GM19397 (cell line): ENCODE results near the gene FKBP2.

ENCODE experiments used
- ATAC-seq: cut with Tn5 transposase; IDR thresholded peaks from one replicate; pipeline ENCODE4 v1.9.1; 2021; ENCODE audit warnings: mild to moderate bottlenecking, moderate library complexity; ENCODE audit not compliant: unreplicated experiment

FKBP2 gene

GRCh38 chr11:64246871-64247728, 6.2 kb downstream of the FKBP2 start, which contains the start of gene PPP1R14B:
TSS of gene PPP1R14B (minus strand) at chr11:64246943. CDS start at chr11:64246673, 270 bp downstream.
- ATAC-seq, result peak; percentile 35

DNA sequence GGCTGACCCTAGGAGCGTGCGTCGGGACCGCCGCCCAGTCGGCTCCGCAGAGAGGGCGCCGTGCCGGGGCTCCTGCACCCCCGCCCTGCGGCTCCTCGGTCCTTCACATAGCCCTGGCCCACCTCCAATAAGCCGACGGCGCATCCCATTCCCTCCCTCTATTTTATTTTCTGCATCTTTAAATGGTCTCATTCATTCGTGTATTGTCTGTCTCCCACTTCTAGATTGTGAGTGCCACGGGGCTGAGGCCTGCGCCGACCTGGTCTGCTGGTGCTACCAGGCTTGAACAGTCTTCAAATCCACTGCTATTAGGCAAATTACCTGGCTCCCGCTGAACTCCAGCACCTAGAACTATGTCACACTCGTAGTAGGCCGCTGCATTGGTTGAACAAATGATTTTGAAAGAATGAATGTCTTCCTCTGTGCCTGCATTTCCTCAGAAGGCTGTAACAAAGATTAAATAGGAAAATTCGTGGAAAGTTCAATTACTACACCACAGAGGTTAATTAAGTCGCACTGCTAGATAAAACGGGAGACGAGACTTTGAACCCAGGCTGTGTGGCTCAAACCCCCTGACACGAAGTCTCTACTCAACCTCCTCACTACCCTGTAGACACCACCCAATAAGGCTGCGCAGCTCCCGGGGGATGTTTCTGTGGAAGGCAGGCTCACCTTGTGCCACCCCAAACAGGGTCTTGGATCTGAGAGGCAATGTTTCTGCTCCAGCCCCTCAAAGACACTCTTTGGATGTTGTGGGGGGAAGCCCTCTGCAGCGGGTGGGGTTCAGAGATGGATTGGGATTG, 7.0 kb downstream of the FKBP2 start:
- ATAC-seq, result no peak

DNA sequence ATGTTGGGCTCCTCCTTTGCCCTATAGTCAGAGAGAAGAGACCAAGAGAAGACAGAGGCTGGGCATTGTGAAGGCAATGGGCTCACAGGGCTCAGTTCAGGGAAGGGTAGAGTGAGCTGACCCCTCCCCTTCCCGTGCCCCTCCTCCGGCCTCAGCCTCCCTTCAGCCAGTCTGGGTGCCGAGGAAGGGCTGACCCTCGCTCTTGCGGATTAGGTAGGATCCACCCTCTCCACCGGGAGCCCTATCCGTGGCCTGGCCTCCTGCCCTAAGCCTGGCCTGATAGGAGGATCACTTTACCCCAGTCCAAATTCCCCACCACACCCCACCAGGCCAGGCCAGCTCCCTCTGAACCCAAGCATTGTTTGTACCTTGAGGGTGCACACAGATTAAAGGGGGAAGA, 7.7 kb downstream of the FKBP2 start:
- ATAC-seq, result no peak

GRCh38 chr11:64249038-64249437, 8.1 kb downstream of the FKBP2 start:
- no peak for ATAC-seq

DNA sequence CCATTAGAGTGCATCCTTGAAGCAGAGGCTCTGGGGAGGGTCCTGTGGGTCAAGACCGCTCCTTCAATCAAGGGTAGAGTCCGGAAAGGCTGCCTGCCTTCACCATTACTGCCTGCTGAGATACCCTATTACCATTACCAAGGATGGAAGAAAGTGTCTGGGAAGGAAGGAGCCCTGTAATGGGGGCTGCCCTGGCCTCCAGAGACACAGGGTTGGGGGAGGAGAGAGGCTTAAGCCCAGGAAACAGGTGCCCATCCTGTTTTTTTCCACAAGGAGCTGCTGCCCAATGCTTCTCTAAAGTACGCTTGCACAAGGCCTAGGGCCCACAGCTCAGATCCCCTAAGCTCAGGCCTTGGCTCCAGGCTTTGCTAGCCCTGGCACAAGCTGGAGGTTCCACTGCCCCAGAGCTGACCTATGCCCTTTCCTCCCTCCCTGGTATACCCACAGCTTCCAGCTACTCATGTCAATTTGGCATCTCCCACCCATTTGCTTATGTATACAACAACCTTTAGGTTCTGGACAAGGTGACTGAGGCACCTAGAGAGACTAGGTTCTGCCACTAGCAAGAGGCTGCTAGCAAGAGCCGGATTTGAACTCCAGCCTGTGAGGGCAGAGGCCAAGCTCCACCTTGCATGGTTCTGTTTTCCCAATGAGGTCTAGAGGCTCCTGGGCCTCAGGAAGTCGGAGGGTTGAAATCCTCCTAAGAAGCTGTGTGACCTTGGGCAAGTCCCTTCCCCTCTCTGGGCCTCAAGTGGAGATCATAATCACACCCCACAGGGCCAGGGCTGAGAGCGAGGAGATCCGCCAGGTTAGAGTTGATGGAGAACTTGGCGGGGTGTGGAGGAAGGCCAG, 8.9 kb downstream of the FKBP2 start:
- ATAC-seq, result no peak

DNA sequence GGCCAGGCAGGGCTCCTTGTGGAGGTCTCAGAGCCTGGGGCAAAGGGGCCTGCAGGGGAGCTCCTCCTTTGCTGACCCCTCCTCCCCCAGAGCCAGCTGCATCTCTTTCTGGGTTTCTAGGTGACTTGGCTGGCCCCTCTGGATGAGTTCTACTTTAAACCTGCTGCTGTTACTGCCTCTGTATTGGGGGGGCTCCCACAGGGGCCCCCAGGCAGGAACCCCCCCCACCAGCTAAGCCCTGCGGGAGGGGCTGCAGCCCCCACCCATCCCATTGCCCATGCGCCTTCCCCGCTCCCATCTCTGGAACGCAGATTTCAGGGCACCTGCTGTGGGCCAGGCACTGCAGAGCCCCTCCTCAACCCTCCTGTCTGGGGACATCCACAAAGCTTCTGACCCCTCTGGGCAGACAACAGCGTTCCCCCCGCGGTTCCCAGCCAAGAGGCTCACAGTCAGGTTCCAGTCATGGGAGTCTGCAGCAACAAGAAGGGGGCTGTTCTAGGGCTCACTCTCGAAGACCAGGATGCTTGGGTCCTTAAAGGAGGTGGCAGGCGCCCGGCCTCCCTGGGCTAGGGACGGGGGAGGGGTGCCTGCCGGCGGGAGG, 9.6 kb downstream of the FKBP2 start:
- no peak for ATAC-seq

- ATAC-seq, result peak; percentile 43
Measured at GRCh38 chr11:64251016-64251752, 10.3 kb downstream of the FKBP2 start, which contains the start of gene PLCB3. TSS of gene PLCB3 (plus strand) at chr11:64251530. CDS start at chr11:64251650, 120 bp downstream.

DNA sequence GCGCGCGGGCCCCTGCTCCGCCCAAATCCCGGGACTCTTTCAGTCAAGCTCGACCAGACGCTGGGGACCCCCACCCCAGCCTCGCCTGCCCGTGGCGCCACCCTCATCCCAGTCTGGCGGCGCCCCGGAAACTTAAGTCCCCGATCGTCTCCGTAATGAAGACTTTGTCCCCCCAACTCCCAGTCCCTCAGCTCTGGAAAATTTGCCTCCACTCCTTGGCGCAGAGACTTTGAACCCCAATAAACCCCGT, 10.8 kb downstream of the FKBP2 start:
- no peak for ATAC-seq

GRCh38 chr11:64252003-64252872, 11.3 kb downstream of the FKBP2 start:
- no peak for ATAC-seq

GRCh38 chr11:64253043-64253442, 12.1 kb downstream of the FKBP2 start:
- ATAC-seq, result no peak

- no peak for ATAC-seq
Measured at GRCh38 chr11:64253481-64253880, 12.6 kb downstream of the FKBP2 start.

DNA sequence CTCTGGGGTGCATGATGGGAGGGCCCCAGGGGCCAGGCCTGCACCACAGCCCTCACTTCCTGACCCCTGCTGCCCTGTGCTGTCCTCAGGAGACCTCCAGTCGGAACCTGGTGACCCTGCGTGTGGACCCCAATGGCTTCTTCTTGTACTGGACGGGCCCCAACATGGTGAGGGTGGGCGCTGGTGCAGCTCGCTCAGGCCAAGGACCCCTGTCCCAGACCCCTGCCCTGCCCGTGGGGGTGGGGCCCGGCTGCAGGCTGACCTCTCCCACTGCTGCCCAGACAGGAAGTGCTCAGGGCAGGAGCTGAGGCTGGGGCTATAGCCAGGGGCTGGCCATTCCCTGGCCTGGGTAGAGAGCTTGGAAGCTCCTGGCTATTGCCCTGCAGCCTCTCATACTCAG, 13.4 kb downstream of the FKBP2 start:
- ATAC-seq, result no peak

GRCh38 chr11:64255135-64256128, 14.5 kb downstream of the FKBP2 start:
- ATAC-seq, result no peak

DNA sequence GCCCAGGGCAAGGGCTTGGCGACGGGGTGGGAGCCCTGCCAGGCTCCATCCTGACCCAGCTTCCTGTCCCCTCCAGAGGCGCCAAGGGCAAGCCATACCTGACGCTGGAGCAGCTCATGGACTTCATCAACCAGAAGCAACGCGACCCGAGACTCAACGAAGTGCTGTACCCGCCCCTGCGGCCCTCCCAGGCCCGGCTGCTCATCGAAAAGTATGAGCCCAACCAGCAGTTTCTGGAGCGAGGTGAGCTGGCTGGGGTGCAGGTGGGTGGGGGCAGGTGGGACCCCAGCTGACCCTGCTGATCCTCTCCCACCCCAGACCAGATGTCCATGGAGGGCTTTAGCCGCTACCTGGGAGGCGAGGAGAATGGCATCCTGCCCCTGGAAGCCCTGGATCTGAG, 15.4 kb downstream of the FKBP2 start:
- ATAC-seq, result no peak

DNA sequence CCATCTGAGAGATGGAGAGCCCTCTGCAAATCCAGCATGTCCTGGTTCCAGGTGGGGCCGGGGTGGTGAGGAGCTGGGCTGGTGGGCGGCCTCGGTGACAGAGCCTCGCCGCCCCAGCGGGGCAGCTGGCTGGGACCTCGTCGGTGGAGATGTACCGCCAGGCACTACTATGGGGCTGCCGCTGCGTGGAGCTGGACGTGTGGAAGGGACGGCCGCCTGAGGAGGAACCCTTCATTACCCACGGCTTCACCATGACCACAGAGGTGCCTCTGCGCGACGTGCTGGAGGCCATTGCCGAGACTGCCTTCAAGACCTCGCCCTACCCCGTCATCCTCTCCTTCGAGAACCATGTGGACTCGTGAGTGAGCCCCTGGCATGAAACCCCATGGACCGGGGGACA, 17.5 kb downstream of the FKBP2 start:
- no peak for ATAC-seq

DNA sequence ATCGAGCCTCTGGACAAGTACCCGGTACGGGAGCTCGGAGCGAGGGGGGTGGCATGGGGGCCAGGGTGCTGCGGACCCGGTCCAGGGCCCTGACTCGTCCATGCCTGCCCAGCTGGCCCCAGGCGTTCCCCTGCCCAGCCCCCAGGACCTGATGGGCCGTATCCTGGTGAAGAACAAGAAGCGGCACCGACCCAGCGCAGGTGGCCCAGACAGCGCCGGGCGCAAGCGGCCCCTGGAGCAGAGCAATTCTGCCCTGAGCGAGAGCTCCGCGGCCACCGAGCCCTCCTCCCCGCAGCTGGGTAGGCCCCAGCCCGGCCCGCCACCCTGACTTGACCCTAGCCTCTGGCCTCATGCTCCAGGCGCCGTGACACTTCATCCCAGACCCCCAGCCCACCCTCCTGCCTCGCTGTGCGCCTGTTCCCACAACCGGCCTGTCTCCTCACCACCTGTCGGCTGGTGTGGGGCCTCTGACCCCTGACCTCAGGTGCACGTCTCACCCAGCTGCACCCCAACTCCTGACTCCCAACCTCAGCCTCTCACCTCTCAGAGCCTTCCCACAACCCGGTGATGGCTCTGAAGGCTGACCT, 18.1 kb downstream of the FKBP2 start:
- ATAC-seq, result no peak

DNA sequence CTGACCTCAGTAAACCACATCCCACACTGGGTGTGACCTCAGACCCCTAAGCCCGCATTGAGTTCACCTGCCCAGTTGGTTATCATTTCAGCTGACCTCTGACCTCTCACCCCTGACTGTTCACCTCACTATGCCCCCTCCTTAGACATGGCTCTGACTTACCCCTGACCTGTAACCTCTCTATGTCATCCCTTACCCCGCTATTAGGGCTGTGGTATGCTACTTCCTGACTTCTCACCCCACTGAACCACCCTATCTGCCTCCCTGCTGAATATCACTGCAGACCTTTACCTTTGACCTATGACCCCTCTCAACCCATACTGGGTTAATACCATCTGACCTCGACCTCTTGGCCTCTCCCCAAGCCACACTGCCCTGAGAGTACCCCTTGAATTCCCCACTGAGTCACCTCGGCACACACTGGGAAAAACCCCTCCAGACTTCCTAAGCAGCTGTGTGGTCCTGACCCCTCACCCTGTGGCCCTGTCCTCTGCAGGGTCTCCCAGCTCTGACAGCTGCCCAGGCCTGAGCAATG, 18.7 kb downstream of the FKBP2 start:
- ATAC-seq, result no peak
